ENCODE data around the gene DCAF6.

DNA sequence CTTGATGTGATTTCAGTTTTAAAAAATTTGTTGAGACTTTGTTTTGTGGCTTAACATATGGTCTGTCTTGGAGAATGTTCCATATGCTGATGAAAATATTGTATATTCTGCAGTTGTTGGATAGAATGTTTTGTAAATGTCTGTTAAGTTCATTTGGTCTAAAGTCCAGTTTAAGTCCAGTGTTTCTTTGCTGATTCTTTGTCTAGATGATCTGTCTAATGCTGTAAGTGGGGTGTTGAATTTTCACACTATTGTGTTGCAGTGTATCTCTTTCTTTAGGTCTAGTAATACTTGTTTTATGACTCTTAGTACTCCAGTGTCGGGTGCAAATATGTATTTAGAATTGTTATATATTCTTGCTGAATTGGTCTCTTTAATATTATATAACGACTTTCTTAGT is 11.2 kb downstream of the DCAF6 start:
- TF ChIP-seq GATA2 (IDR thresholded peaks at IDR 0.05; ENCODE audit: low read depth, low read length) (no peak), GATA3 (IDR thresholded peaks at IDR 0.05; ENCODE audit: low read depth, low read length) (no peak)
